AG09309 (cell line): ENCODE data around the gene LCP2.

Experiments
- DNase-seq: peaks from one replicate; pipeline ENCODE4 v3.0.0-alpha.2; 2010; ENCODE audit warnings: low read depth
- H3K4me3 ChIP-seq: 2 replicates; pipeline ENCODE4 v1.5.1; 2011; ENCODE audit warnings: mild to moderate bottlenecking, low read depth, low read length, moderate library complexity; ENCODE audit not compliant: control insufficient read depth
- TF ChIP-seq, protein P1 (sequence below): IDR thresholded peaks from 2 replicates; pipeline ENCODE4 v1.5.1; 2011; ENCODE audit warnings: mild to moderate bottlenecking, low read depth, low read length, inconsistent platforms; ENCODE audit not compliant: insufficient read depth, control insufficient read depth; ENCODE audit errors: missing control alignments

Gene LCP2

GRCh38 chr5:170202117-170202516, 95.5 kb downstream of the LCP2 start:
- no peak overlapping the region for H3K4me3 ChIP-seq
- no peak for DNase-seq
- TF ChIP-seq, protein P1, sequence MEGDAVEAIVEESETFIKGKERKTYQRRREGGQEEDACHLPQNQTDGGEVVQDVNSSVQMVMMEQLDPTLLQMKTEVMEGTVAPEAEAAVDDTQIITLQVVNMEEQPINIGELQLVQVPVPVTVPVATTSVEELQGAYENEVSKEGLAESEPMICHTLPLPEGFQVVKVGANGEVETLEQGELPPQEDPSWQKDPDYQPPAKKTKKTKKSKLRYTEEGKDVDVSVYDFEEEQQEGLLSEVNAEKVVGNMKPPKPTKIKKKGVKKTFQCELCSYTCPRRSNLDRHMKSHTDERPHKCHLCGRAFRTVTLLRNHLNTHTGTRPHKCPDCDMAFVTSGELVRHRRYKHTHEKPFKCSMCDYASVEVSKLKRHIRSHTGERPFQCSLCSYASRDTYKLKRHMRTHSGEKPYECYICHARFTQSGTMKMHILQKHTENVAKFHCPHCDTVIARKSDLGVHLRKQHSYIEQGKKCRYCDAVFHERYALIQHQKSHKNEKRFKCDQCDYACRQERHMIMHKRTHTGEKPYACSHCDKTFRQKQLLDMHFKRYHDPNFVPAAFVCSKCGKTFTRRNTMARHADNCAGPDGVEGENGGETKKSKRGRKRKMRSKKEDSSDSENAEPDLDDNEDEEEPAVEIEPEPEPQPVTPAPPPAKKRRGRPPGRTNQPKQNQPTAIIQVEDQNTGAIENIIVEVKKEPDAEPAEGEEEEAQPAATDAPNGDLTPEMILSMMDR: no peak

- DNase-seq: no peak
- no peak overlapping the region for H3K4me3 ChIP-seq
- TF ChIP-seq, protein P1: no peak
Observed at GRCh38 chr5:170201311-170201710, 96.3 kb downstream of the LCP2 start.

DNA sequence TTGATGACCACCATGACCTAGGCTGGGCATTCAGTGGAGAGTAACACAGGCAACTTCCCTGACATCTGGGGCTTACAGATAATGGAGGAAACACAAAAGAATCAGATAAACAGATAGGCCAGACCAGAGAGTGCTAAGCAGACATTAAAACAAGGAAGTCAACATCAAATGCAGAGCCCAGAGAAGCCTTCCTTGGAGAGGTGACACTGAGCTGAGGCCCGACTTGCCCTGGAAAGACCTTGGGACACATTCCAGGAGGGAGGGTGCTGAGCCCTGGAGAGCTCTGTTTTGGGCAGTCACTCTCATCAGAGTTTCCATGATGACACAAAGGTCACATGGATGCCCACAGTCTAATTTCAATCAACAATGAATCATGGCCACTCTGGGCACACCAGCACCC, 96.7 kb downstream of the LCP2 start:
- TF ChIP-seq, protein P1: no peak
- H3K4me3 ChIP-seq: no peak overlapping the region
- DNase-seq: no peak
